ENCODE measurements around the gene NDST3.

GRCh38 chr4:118173956-118174725, 139.9 kb downstream of the NDST3 start:
- no peak for TF ChIP-seq POLR2A (IDR thresholded peaks at IDR 0.05)
- no peak for TF ChIP-seq CTCF (IDR thresholded peaks at IDR 0.05)
